HG02870 (cell line): ENCODE measurements around the gene OR4A5.
"Not testable (repeated sequence)": the region's sequence is repeated elsewhere in the genome, so short reads cannot be mapped to it uniquely, and the experiment has no call there.

ENCODE experiments used
- ATAC-seq: cut with Tn5 transposase; IDR thresholded peaks from one replicate; pipeline ENCODE4 v1.9.1; 2021; ENCODE audit warnings: mild to moderate bottlenecking, moderate library complexity; ENCODE audit not compliant: unreplicated experiment

Gene OR4A5

GRCh38 chr11:54706532-54706931 lies at the start of gene OR4A5:
Gene OR4A5, plus strand, starts transcription at chr11:54706832. Its CDS starts 53 bp downstream, at chr11:54706885.
- ATAC-seq = not testable (repeated sequence)

DNA sequence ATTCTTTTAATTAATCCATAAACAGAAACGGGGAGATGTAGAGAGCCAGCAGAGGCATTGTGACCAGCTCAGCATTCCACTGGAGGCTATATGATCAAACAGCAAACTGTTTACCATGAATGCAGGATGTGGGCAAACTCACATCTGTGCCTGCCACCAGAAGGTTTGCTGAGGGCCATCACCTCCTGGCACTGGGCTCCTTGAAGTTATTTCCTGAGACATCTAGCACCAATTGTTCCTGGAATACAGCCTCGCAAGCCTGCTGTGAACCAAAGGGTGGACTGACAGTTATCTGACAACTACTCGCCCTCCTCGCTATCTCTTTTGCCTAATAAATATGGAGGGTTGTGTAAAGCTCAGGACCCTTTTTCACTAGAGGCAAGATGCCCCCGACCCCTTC lies 13.5 kb downstream of the OR4A5 start:
- not testable (repeated sequence) for ATAC-seq
